HG02588 (cell line): ENCODE data around the gene SIGLEC8.
"Not testable (repeated sequence)": the region's sequence is repeated elsewhere in the genome, so short reads cannot be mapped to it uniquely, and the experiment has no call there.

Experiments used
- ATAC-seq: cut with Tn5 transposase; IDR thresholded peaks from one replicate; pipeline ENCODE4 v1.9.1; 2021; ENCODE audit warnings: mild to moderate bottlenecking, moderate library complexity; ENCODE audit not compliant: unreplicated experiment

The SIGLEC8 gene

GRCh38 chr19:51473009-51473707 is 14.9 kb upstream of the SIGLEC8 start:
- ATAC-seq = no peak

GRCh38 chr19:51472607-51473006 is 14.4 kb upstream of the SIGLEC8 start:
- ATAC-seq = no peak

GRCh38 chr19:51471527-51471926 is 13.3 kb upstream of the SIGLEC8 start:
- ATAC-seq = no peak

GRCh38 chr19:51470966-51471365 is 12.7 kb upstream of the SIGLEC8 start:
- ATAC-seq = no peak

- no peak for ATAC-seq
These were observed 11.4 kb upstream of the SIGLEC8 start for GRCh38 chr19:51469629-51470028.

GRCh38 chr19:51469162-51469561 is 10.9 kb upstream of the SIGLEC8 start:
- no peak for ATAC-seq

- ATAC-seq = no peak
These were observed 10.3 kb upstream of the SIGLEC8 start for GRCh38 chr19:51468545-51468920.

GRCh38 chr19:51467864-51468544 is 9.8 kb upstream of the SIGLEC8 start:
- ATAC-seq = no peak

- no peak for ATAC-seq
These were observed 8.5 kb upstream of the SIGLEC8 start for GRCh38 chr19:51466723-51467122.

- ATAC-seq = not testable (repeated sequence)
These were observed 5.8 kb upstream of the SIGLEC8 start for GRCh38 chr19:51463976-51464581.

- ATAC-seq = no peak
These were observed 4.4 kb upstream of the SIGLEC8 start for GRCh38 chr19:51462681-51463080.

GRCh38 chr19:51462276-51462675 is 4.0 kb upstream of the SIGLEC8 start:
- no peak for ATAC-seq

- no peak for ATAC-seq
These were observed 3.5 kb upstream of the SIGLEC8 start for GRCh38 chr19:51461723-51462161.

GRCh38 chr19:51460164-51460992 is 2.1 kb upstream of the SIGLEC8 start:
- ATAC-seq = no peak

GRCh38 chr19:51458899-51459505 is 748 bp upstream of the SIGLEC8 start:
- ATAC-seq = no peak

- no peak for ATAC-seq
These were observed 772 bp downstream of the SIGLEC8 start for GRCh38 chr19:51457351-51458013.

GRCh38 chr19:51456541-51457290 is 1.5 kb downstream of the SIGLEC8 start:
- ATAC-seq = no peak

- no peak for ATAC-seq
These were observed 7.4 kb downstream of the SIGLEC8 start for GRCh38 chr19:51450730-51451307.

- no peak for ATAC-seq
These were observed 9.7 kb downstream of the SIGLEC8 start for GRCh38 chr19:51448411-51449016.
